OCI-M2 (cell line): ENCODE measurements around the gene CCL17.
"Not testable (repeated sequence)": the region's sequence is repeated elsewhere in the genome, so short reads cannot be mapped to it uniquely, and the experiment has no call there.

Experiments
- DNase-seq: peaks from one replicate; lab custom pipeline; 2025; ENCODE audit not compliant: unreplicated experiment; lab: John Stamatoyannopoulos, UW

Gene CCL17

DNA sequence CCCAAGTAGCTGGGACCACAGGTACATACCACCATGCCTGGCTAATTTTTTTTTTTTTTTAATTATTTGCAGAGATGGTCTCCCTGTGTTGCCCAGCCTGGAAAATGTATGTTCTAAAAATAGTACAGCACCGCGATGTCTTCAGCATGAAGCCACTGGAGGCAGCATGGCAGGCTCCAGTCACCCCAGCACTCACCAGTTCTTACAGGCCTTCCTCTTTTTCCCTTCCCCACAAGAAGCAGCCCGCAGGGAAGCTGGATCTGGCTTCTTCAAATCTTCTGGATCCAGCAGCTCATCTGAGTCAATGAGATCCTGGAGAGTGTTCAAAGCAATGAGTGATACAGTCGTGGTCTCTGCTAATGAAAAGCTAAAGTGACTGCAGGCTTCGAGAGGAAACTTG, 26.4 kb downstream of the CCL17 start:
- DNase-seq: no peak

DNA sequence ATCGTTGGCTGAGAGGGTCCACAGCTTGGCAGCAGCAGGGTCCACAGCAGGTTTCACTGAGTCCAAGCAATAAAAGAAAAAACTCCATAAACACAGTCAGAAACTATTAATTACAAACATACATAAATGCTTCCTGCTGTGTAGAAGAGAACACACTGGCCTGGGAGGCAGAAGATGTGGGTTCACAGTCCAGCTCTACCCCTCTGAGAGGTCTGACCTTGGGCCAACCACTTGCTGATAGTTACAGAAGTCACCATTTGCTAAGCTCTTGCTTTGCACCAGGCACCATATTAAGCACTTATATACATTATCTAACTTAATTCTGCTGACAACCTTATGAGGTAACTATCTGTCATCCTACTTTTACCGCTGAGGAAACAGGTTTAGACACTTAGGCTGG, 27.9 kb downstream of the CCL17 start:
- DNase-seq: no peak

DNA sequence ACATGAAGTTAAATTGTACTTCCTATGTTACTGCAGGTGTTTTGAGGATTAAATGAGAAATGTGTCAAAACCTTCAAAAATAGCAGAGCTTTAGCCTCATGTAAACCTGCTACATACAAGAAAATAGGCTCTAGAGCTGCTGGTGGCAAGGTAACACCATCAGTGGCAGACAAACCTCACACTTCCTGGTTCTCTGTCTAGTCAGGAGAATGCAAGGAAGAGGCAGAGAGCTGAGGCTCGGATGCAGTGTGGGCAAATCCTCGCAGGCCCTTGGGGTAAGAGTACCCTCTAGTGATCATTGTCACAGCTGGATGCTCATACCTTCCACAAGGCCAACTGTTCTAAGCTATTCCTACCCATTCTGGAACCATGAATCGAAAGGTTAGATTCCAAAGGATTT, 28.4 kb downstream of the CCL17 start:
- DNase-seq: no peak

DNA sequence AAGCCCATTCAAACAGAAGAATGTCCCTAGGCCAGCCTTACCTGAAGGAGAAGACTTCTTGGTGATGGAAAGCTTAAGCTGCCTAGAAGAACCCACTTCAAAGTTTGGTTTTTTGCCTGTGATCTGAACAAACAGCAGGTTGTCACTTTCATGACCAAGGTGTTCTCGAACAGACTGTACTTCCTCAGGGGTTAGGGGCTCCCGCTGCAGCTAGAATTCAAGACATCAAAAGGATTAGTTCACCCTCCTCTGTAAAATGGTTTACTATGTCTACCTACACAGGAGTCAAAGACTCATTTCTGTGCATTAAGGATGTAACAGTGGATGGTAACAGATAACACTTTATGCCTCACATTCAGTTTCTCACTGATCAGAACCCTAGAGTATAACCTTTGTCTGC, 29.4 kb downstream of the CCL17 start:
- DNase-seq: no peak

DNA sequence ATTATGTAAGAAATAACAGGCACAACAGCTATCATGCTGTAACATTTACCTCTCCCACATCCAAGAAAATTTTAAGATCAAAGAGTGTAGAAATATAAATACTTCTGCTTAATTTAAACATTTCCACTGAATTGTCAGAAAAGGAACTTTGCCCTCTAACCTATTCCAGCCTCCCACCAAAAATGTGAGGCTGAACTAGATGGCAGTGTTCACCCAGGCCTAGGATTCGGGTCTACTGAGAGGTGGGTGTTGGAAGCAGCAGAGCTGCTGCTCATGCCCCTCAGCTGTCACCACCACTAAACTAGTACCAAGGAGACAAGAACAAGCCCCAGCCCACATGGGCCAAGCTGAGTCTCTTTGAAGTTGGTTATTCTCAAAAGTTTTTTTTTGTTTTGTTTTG, 31.3 kb downstream of the CCL17 start:
- no peak for DNase-seq

DNA sequence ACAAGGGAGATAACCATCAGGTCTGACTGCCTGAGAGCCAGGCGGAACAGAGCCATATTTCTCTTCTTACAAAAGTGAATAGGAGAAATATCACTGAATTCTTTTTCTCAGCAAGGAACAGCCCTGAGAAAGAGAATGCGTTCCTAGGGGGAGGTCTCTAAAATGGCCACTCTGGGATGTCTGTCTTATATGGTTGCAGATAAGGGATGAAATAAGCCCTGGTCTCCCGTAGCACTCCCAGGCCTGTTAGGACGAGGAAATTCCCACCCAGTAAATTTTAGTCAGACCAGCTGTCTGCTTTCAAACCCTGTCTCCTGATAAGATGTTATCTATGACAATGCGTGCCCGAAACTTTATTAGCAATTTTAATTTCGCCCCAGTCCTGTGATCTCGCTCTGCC, 35.4 kb downstream of the CCL17 start:
- DNase-seq: not testable (repeated sequence)

DNA sequence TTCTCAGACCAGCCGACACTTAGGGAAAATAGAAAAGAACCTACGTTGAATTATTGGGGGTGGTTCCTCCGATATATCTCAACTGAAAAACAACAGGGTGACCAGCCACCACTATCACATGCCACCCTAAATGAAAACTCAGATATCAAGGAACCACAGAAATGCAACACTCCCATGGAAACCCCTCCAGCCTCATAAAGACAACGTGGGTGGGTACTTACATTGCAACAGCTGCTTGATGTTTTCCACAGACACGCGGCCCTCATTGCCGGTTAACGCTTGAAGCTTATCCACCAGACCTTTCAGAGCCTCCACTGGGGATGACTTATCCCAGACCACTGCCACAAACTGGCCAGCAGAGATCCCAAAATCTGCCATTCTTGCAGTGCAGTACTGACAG, 36.0 kb downstream of the CCL17 start:
- not testable (repeated sequence) for DNase-seq

DNA sequence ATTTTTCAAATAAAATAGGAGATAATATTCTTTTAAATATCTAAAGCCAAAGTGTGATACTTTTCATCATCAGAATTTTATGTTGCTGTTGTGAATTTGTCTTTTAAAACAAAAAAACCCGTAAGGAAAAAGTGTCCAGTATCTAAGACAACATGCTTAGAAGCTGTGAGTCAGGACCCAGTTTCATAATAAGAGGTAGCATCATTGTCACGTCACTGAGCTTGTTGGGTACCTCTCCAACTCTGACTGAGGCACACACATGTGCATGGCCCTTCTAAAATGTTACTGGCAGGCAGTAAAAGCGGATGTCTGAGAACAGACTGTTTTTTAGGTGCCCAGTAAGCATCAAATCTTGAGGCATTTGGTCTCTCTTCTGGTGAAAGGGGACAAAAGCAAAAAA, 40.1 kb downstream of the CCL17 start:
- DNase-seq: no peak

DNA sequence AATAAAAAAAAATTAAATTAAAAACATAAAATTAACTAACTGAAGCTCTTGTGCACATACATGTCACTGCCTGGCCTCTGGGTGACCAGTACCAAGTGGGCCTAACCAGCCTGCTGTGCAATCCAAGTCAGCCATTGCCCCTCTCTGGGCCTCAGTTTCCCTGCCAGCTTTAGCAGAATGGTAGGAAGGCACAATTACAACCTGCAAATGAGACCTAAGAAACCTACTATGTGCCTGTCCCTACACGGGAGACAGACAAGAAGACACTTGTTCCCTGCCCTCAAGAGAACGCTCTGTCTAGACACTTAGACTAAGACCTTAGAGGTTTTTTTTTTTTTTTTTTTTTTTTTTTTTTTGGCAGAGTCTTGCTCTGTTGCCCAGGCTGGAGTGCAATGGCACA, 40.9 kb downstream of the CCL17 start:
- DNase-seq: no peak

DNA sequence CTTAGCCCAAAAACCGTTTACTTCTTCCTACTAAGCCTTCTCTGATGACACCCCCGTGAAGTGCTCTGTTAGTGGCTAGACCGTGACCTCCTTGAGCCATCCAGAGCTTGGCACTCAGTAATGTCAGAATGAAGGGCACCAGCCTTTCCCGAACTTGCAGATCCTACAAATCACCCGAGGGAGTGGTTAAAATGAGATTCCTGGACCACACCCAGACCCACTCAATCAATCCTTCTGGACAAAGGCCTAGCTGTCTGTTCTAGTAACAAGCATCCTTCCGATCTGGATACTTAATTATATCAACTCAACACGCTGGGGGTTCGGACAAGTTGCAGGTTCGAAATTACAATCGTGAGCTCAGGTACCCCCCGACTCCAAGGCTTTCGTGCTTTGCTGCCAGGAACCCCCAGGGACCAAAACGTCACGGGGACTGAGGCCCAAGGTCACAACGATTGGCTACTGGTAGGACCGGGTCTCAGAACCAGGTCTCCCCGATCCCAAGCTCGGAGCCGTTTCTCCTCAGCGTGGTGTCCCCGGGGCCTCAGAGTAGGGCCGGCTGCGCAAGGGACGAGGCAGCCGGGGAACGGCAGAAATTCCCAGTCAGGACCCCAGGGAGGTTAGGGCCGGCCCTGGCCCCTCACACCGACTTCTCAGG, 42.1 kb downstream of the CCL17 start:
- no peak for DNase-seq

DNA sequence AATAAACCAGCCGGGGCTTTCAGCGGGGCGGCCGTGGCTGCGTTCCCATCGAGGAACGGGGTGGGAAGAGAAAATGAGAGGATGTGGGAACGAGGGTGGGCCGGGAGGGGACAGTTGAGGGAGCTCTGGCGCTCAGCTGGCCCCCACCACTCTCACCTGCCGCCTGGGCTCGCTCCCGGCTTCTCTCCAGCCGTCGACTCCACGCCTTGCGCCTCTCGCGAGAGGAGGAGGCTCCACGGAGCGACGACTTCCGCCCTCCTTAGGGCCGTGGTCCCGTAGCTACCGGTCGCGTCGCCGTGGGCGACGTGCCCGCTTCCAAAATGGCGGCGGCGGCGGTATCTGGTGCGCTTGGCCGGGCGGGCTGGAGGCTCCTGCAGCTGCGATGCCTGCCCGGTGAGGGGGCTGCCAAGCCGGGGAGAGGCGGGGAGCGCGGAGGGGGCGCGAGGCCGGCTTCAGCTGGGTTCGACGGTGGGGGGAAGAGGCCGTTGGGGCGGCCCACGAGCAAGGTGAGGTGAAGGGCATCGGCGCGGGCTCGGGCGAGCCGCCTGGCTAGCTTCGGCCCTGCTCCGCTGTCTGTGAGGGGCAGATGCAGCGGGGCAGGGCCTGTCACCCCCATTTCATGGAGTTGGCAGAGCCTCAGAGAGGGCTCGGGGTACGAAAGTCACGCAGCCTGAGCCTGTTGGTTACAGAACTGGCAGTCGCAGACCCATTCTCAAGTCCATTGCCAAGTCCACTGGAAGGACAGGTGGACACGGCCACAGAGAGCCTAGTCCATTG, 42.8 kb downstream of the CCL17 start, which contains the start of the genes CIAPIN1 and COQ9:
TSS of gene CIAPIN1 (minus strand) at position 200 of the 777 bp plus-strand sequence. CDS start 6,457 bp downstream, outside the sequence.
TSS of gene COQ9 (plus strand) at position 294 of the 777 bp plus-strand sequence. CDS start at position 321, 27 bp downstream.
- peak; percentile 16 for DNase-seq

DNA sequence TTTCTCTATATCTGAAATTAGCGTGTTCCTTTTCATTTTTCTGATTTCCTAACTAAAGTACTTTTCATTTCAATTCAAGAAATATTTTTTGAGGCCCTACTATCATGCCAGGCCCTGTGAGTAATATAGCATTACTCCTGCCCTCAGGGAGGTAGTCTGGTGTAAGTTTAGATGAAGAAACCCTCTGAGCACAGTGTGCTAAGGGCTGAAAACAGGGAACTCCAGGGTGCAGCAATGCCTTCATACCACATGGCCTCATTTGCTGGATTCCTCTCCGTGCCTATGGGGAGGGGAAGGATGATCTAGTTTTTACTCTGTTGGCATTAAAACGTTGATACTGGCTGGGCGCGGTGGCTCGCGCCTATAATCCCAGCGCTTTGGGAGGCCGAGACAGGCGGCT, 47.5 kb downstream of the CCL17 start:
- DNase-seq: no peak

DNA sequence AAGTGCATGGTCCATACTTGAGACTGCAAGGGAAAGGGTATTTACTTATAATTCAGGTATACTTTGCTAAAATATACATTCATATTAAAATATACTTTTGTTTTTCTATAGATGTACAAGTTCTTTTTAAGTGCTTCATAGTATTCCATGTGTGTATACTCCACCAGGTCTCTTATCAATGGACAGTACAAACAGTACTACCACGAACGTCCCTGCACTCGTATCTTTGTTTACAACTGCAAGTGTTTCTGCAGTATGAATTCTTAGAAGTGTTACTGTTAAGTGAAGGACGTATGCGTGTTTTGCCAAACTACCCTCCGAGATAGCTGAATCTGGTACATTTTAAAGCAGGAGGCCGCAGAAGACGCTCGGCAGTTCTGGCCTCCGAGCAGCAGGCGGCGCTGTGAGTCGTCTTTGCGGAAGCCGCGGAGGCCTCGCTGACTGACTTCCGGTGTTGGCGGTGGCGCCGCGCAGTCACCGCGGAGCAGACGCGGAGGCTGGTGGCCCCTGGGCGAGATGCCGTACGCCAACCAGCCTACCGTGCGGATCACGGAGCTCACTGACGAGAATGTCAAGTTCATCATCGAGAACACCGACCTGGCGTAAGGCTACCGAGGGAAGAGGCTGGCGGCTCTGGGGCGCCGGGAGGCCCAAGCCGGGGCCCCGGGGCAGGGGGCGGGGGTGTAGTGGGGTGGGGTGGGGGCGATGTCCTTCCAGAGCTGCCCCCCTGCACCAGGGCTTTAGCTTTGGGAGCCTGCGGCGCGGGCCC, 57.8 kb downstream of the CCL17 start, which contains the start of gene POLR2C:
TSS of gene POLR2C (plus strand) at position 471 of the 769 bp plus-strand sequence. CDS start at position 517, 46 bp downstream.
- peak; percentile 52 for DNase-seq

DNA sequence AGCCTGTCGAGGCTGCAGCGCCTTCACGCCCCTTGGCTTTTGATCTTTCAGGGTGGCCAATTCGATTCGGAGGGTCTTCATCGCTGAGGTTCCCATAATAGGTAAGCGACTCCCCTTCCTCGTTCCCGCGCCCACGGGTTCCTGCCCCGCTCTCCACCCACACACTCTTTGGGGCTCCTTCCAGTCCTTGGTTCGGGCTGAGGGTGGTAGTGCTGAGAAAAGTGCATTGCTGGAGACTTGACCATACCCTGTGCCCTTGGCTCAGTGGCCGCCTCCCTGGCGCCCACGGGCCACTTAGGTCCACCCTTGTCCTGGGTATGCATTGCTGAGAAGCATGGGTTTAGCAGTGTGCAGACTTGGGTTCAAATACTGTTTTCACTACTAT, 58.4 kb downstream of the CCL17 start:
- DNase-seq: no peak

DNA sequence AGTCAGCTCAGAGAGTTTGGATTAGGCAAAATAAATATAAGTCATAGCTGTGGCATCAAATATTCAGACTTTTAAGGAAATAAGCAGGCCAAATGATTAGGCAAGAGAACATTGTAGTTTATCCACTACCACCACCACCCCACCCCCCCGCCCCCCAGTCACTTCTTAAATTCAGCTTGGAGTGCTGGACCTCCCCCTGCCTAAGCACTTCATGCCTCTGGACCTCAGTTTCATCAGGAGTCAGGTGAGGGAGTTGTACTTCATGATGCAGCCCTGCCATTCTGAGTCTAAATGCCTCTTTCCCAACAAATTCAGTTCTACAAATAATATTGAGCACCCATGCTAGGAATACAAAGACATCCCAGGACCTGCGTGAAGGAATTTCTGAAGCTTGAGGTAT, 60.0 kb downstream of the CCL17 start:
- no peak for DNase-seq
